Stimulated activated CD8-positive, alpha-beta memory T cell treated with anti-CD3 and anti-CD28 coated beads, Interleukin-7, amount 100 ng/mL, for 24 hours (primary cell): ENCODE data around the gene PDIA6.
"Not testable (repeated sequence)": the region's sequence is repeated elsewhere in the genome, so short reads cannot be mapped to it uniquely, and the experiment has no call there.

ENCODE experiments used
- DNase-seq: peaks from one replicate; pipeline ENCODE4 v3.0.0-alpha.2; 2020; ENCODE audit warnings: low read depth

Gene PDIA6

GRCh38 chr2:10780821-10781220, 31.8 kb downstream of the PDIA6 start:
- not testable (repeated sequence) for DNase-seq

- no peak for DNase-seq
Measured at GRCh38 chr2:10780491-10780820, 32.1 kb downstream of the PDIA6 start.

- no peak for DNase-seq
Measured at GRCh38 chr2:10779776-10780490, 32.7 kb downstream of the PDIA6 start.

GRCh38 chr2:10778724-10779115, 33.9 kb downstream of the PDIA6 start:
- DNase-seq = no peak

GRCh38 chr2:10777842-10778723, 34.5 kb downstream of the PDIA6 start:
- no peak for DNase-seq

- no peak for DNase-seq
Measured at GRCh38 chr2:10777111-10777841, 35.3 kb downstream of the PDIA6 start.

- DNase-seq = no peak
Measured at GRCh38 chr2:10776231-10776977, 36.2 kb downstream of the PDIA6 start.

GRCh38 chr2:10775831-10776230, 36.8 kb downstream of the PDIA6 start:
- DNase-seq = no peak

GRCh38 chr2:10775021-10775780, 37.4 kb downstream of the PDIA6 start:
- DNase-seq = no peak

- DNase-seq = no peak
Measured at GRCh38 chr2:10774394-10774793, 38.2 kb downstream of the PDIA6 start.

GRCh38 chr2:10773821-10774341, 38.7 kb downstream of the PDIA6 start:
- DNase-seq = no peak

- DNase-seq = no peak
Measured at GRCh38 chr2:10772868-10773215, 39.7 kb downstream of the PDIA6 start.

- DNase-seq = no peak
Measured at GRCh38 chr2:10772201-10772867, 40.3 kb downstream of the PDIA6 start.

GRCh38 chr2:10771786-10772185, 40.8 kb downstream of the PDIA6 start:
- DNase-seq = no peak

- DNase-seq = no peak
Measured at GRCh38 chr2:10770956-10771750, 41.4 kb downstream of the PDIA6 start.

GRCh38 chr2:10768063-10768507, 44.5 kb downstream of the PDIA6 start:
- DNase-seq = no peak

GRCh38 chr2:10765914-10766313, 46.7 kb downstream of the PDIA6 start:
- DNase-seq = no peak

GRCh38 chr2:10765461-10765860, 47.1 kb downstream of the PDIA6 start:
- DNase-seq = no peak

- DNase-seq = no peak
Measured at GRCh38 chr2:10764896-10765295, 47.7 kb downstream of the PDIA6 start.
